PFSK-1 (cell line): ENCODE results near the gene RPL19.

Source experiments
- FOXP2 ChIP-seq: optimal IDR thresholded peaks from 2 replicates; pipeline ENCODE3; 2011; ENCODE audit warnings: borderline replicate concordance, control low read depth, inconsistent platforms; ENCODE audit not compliant: insufficient read depth; ENCODE audit errors: extremely low read length, extremely low read depth
- POLR2AphosphoS5 ChIP-seq: IDR thresholded peaks from 2 replicates; pipeline ENCODE4 v1.6.1; 2012; ENCODE audit warnings: low read depth, mild to moderate bottlenecking, control low read depth, low read length, moderate library complexity
- SIN3A ChIP-seq: IDR thresholded peaks from 2 replicates; pipeline ENCODE4 v1.6.1; 2012; ENCODE audit warnings: mild to moderate bottlenecking, low read length, moderate library complexity, borderline replicate concordance; ENCODE audit not compliant: insufficient read depth
- TAF1 ChIP-seq: IDR thresholded peaks from 2 replicates; pipeline ENCODE4 v1.6.1; 2012; ENCODE audit warnings: low read length, control low read depth, borderline replicate concordance; ENCODE audit not compliant: insufficient read depth
- TF ChIP-seq, protein P1 (sequence below), 2 experiments: IDR thresholded peaks; 2 replicates each; pipeline versions ENCODE4 v1.6.1 to v1.8.0; 2011 to 2012; ENCODE audit warnings: low read depth in 2 of 2, low read length in 2 of 2, control low read depth in 1 of 2, inconsistent platforms in 1 of 2, mild to moderate bottlenecking in 1 of 2, moderate library complexity in 1 of 2; ENCODE audit not compliant: insufficient read depth in 1 of 2

The RPL19 gene

GRCh38 chr17:39213852-39214251 is 13.8 kb downstream of the RPL19 start:
- TF ChIP-seq POLR2AphosphoS5 (no peak), TAF1 (no peak), FOXP2 (no peak), SIN3A (no peak)
- TF ChIP-seq, protein P1, sequence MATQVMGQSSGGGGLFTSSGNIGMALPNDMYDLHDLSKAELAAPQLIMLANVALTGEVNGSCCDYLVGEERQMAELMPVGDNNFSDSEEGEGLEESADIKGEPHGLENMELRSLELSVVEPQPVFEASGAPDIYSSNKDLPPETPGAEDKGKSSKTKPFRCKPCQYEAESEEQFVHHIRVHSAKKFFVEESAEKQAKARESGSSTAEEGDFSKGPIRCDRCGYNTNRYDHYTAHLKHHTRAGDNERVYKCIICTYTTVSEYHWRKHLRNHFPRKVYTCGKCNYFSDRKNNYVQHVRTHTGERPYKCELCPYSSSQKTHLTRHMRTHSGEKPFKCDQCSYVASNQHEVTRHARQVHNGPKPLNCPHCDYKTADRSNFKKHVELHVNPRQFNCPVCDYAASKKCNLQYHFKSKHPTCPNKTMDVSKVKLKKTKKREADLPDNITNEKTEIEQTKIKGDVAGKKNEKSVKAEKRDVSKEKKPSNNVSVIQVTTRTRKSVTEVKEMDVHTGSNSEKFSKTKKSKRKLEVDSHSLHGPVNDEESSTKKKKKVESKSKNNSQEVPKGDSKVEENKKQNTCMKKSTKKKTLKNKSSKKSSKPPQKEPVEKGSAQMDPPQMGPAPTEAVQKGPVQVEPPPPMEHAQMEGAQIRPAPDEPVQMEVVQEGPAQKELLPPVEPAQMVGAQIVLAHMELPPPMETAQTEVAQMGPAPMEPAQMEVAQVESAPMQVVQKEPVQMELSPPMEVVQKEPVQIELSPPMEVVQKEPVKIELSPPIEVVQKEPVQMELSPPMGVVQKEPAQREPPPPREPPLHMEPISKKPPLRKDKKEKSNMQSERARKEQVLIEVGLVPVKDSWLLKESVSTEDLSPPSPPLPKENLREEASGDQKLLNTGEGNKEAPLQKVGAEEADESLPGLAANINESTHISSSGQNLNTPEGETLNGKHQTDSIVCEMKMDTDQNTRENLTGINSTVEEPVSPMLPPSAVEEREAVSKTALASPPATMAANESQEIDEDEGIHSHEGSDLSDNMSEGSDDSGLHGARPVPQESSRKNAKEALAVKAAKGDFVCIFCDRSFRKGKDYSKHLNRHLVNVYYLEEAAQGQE (IDR thresholded peaks at IDR 0.05; ENCODE audit: insufficient read depth in 1 of 2, low read depth in 2 of 2, low read length in 2 of 2): no peak

- TF ChIP-seq TAF1 (no peak), FOXP2 (no peak)
Observed at GRCh38 chr17:39217734-39218369, 17.8 kb downstream of the RPL19 start.

- TF ChIP-seq SIN3A (no peak), FOXP2 (no peak), TAF1 (no peak), POLR2AphosphoS5 (no peak)
- TF ChIP-seq, protein P1 (IDR thresholded peaks at IDR 0.05; ENCODE audit: insufficient read depth in 1 of 2, low read depth in 2 of 2, low read length in 2 of 2): no peak
Observed at GRCh38 chr17:39218906-39219305, 18.8 kb downstream of the RPL19 start.

GRCh38 chr17:39219647-39220154 is 19.6 kb downstream of the RPL19 start:
- TF ChIP-seq FOXP2: no peak
- TF ChIP-seq, protein P1 (IDR thresholded peaks at IDR 0.05; ENCODE audit: insufficient read depth in 1 of 2, low read depth in 2 of 2, low read length in 2 of 2): no peak
- no peak for TF ChIP-seq TAF1
- TF ChIP-seq POLR2AphosphoS5: no peak

GRCh38 chr17:39221572-39221971 is 21.5 kb downstream of the RPL19 start:
- TF ChIP-seq TAF1 (no peak), SIN3A (no peak), FOXP2 (no peak)

DNA sequence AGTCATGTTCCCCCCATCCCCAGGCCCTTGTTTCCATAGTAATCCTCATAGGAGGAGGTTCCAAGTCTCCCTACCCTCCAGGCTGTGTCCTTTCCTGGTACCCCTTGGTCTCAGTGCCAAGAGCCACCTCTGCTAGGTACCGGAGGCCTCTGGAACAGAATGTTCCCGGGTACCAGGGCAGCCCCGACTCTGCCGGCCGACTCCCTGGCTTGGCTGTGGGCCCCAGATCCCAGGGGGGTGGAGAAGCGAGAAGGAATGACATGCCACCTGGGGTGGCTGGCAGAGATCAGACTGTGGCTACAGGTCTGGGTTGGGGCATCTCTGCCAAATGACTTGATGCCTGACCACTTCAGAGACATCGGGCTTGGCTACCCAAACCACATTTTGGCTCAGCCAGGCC is 22.1 kb downstream of the RPL19 start:
- TF ChIP-seq, protein P1 (IDR thresholded peaks at IDR 0.05; ENCODE audit: insufficient read depth in 1 of 2, low read depth in 2 of 2, low read length in 2 of 2): no peak
- TF ChIP-seq FOXP2 (no peak), TAF1 (no peak), SIN3A (no peak), POLR2AphosphoS5 (no peak)
